GM19397 (cell line): ENCODE measurements around the gene CHST12.

ENCODE experiments used
- ATAC-seq: cut with Tn5 transposase; IDR thresholded peaks from one replicate; pipeline ENCODE4 v1.9.1; 2021; ENCODE audit warnings: mild to moderate bottlenecking, moderate library complexity; ENCODE audit not compliant: unreplicated experiment

CHST12 gene

GRCh38 chr7:2496375-2496774, 93.0 kb downstream of the CHST12 start:
- no peak for ATAC-seq

DNA sequence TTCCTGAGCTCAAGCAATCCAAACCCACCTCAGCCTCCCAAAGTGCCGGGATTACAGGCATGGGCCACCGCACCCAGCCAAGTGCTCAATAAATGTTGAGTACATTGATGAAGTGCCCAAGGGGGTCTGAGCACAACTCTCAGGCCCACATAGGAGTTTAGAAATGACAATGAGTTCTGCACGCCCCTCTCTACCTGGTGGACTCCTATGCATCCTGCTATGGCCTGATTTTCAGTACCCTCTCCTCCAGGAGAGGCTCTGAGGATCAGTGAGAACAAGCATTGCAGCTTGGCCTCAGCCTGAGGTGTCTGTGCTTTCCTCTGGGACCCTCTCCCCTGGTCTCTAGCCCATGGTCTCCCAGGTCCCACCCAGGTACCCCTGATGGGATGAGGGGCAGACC, 93.7 kb downstream of the CHST12 start:
- no peak for ATAC-seq

DNA sequence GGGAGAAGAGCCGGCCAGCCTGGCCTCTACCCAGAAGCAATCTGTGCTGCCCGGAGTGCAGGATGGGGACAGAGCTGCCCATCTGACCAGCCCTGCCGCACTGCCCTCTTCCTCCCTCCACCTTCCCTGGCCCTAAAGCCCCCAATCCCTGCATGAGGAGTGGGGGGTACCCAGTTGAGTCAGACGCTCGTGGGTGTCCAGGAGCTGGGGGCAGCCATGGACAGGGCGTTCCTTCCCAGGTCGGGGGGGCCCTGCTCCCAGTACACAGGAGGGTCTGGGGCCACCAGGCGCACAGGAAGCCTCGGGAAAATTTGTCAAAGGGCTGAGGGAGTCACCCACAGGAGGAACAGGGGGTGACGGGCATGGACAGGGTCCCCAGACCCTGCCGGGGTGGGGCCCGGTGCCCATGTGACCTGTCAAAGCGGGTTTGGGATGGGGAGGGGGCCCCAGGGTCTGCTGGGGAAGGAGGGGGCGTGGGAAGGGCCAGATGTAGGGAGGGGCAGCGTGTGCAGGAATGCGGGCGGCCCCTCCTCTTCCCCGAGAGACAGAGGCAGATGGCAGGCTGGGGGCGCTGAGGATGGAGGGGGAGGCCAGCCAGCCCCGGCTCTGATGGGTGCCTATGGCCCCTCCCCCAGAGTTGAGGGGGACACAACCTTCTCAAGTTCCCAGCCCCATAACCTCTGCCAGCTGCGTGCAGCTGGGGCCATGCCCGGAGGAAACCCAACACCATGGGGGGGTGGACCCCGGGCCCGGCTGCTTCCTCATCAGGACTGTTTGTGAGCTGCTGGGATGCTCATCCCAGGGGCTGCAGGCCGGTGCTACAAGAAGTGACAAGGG, 94.3 kb downstream of the CHST12 start:
- no peak for ATAC-seq
